KOPT-K1 (cell line): ENCODE results near the gene POLR2C.

Experiments used
- H3K27ac ChIP-seq: fragments of 200-600 bp; sonication (generic); 2 replicates; pipeline ENCODE4 v1.5.1; 2016; ENCODE audit warnings: antibody characterized with exemption, mild to moderate bottlenecking, low read depth, low read length; ENCODE audit not compliant: poor library complexity, severe bottlenecking
- H3K36me3 ChIP-seq: fragments of 200-600 bp; sonication (generic); 2 replicates; pipeline ENCODE4 v1.5.1; 2017; ENCODE audit warnings: antibody characterized with exemption, mild to moderate bottlenecking, low read length, moderate library complexity; ENCODE audit not compliant: insufficient read depth
- H3K9me3 ChIP-seq: fragments of 200-600 bp; sonication (generic); 2 replicates; pipeline ENCODE4 v1.5.1; 2017; ENCODE audit warnings: antibody characterized with exemption, low read length, mild to moderate bottlenecking; ENCODE audit not compliant: insufficient read depth, poor library complexity, severe bottlenecking

POLR2C gene

DNA sequence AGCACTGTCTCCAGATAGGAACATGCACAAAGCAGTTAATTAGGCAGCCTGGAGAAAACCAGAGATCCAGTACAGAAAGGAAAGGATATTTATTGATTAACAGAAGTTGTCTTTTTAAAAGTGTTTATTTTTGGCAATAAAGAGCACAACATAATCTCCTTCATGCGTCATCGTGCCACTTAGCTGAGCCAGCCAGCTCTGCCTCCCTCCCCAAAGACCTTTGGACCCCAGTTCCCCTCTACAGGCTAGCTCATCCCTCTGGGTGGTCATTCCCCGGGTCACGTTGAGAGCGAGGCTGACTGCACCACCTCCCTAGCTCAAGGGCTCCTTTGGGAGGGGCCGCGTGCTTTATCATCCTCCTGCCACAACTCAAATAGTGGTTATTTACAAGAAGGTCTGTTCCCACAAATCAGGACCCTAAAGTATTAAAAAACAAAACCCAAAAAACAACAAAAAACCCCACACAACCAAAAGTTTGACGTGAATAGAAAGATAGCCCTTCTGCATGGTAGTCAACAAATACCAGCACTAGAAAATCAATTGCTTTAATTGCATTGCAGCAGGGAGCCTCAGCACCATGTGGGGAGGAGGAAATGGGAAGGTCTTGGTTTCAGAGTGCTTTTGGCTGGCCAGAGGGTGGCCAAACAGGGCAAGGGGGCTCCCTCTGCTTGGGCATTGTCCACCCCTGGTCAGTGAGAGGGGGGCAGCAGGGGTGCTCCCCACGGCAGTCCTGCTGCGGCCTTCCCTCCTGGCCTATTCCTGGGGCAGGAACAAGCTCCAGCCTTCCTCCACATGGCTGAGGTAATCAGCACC lies 9.6 kb downstream of the POLR2C start:
- no peaks in the 10 kb centered on the region for H3K9me3 ChIP-seq
- peaks cover 70% of the 10 kb centered on the region for H3K36me3 ChIP-seq
- H3K27ac ChIP-seq, result no peak overlapping the region

DNA sequence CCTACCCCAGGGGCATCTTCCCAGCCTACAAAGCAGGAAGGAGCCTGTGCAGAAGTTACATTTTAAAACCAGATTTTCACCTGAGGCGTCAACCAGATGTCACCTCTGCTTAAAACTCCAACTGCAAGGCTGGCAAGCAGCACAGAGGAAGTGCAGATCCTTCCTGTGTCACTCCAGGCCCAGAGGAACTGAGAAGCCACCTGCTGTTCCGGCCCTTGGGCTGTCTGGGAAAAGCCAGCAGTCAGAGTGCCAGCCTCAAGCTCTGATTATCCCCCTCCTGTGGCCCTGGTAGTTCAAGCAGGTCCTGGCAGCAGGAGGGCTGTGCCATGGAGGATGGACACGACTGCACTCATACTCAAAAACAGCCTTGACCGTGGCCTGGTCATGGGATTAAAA lies 10.2 kb downstream of the POLR2C start:
- H3K9me3 ChIP-seq, result no peaks in the 10 kb centered on the region
- H3K36me3 ChIP-seq, result peaks cover 64% of the 10 kb centered on the region
- no peak overlapping the region for H3K27ac ChIP-seq

DNA sequence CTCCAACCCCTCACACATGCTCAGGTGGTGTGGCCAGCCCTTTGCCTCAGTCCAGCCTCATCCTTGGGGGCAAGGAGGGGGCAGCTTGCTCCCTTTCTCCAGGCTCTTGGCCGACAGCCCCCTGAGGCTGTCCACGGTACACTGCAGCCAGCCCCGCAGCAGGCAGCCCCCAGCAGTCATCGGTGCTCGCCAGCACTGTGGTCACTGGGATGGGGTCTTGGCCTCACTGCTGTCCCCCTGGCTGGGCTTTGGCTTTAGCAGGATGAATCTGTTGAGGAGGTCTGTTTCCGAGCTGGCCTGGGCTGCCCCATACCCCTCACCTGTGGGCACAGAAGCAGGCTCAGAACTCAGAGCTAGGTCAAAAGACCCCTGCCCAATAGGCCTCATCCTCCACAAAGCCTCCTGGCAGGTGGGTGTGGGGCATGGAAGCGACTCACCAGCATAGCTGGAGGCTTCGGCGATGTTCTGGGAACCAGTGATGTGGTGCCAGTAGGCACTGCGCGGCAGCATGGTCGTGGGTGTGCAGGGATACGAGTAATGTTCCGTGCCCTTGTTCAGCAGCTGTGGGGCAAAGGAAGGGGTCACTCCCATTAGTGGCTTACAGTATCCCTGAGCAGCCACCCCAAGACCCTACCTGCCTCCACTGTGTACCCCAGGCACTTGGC lies 10.8 kb downstream of the POLR2C start:
- Histone ChIP-seq H3K27ac (no peak overlapping the region), H3K36me3 (peaks cover 58% of the 10 kb centered on the region), H3K9me3 (no peaks in the 10 kb centered on the region)

- no peak overlapping the region for H3K27ac ChIP-seq
- no peaks in the 10 kb centered on the region for H3K9me3 ChIP-seq
- peaks cover 52% of the 10 kb centered on the region for H3K36me3 ChIP-seq
Observed at GRCh38 chr16:57473906-57474305, 11.4 kb downstream of the POLR2C start.

DNA sequence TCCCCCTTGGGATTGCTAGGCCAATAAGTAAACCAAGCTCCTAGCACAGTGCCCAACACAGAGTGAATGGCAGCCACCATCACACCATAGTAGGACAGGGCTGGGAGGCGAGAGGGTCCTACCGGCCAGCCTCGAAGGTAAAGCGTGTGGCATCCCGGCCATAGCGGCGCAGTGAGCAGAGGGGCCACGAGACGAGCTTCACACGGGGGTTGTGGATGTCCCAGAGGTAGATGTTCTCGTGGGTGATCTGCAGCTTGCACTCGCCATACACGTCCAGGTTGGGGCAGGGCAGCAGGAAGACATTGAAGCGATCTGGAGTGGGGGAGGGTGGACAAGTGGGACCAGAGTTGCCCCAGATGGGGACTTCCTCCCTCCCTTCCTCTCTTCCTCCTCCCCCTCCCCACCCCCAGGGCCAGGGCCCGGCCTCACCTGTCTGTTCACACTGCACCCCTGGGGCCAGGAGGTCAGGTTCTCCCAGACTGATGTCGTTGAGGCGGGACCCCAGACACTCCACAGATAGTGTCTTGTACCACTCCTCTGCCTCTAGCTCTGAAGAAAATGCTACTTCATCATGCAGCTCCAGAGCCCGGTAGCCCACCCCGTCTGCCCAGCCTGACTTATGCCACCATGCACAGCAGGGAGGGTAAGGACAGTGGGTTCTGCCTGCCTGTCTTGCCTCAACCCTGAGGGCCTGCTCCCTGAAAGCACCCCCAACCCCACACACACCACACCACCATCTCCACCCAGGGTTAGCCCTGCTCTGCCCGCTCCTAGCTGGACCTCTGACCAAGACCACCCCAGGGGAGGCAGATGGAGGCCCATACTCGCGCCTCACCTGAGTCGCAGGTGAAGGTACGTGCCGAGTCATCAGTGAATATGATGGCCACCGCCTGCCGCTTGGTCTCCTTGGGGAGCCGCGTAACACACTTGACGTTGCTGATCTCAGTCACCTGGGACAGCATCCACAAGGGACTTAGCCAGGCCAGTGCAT lies 12.5 kb downstream of the POLR2C start:
- peak overlapping the region; percentile 48 for H3K27ac ChIP-seq
- no peaks in the 10 kb centered on the region for H3K9me3 ChIP-seq
- H3K36me3 ChIP-seq, result peaks cover 41% of the 10 kb centered on the region

GRCh38 chr16:57475711-57476339 lies 13.3 kb downstream of the POLR2C start:
- peaks cover 33% of the 10 kb centered on the region for H3K36me3 ChIP-seq
- peak overlapping the region; percentile 48 for H3K27ac ChIP-seq
- H3K9me3 ChIP-seq, result no peaks in the 10 kb centered on the region

DNA sequence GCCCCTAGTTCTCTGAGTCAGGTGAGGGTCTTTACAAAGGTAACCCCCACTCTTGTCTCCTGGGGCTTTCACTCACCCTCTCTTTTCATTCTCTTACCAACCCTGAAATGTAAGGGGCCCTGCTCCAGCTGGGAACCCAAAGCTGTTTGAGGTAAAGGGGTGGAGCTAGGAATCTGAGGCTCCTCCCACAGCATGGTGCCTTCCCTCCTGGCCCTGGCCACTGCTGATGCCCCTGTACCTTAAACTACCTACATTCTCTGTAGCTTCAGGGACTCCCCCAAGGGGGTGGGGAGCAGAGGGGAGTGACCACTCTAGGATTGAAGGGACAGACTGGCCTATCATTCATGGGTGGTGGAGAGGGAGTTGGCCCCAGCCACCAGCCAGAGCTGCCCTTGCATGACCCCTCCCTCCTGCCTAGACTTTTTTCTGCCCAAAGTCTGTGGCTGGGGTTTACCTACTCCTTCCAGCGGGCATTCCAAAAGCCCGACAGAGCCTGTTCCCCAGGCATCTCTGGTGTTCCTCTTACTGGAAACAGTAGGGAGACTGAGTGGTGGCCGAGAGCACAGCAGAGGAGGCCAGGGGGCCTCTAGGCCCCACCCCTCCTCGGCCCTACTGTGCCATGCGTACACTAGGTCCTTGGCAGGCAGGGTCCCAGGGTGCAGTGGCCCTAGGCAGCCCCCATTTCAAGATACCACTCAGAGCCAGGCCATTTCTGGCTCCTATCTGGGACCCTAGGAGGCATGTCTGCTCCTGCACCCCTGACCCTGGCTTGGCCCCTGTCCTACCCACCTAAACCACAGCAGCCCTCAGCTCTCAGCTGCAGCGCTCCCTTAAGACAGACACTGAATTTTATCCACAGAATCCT lies 14.3 kb downstream of the POLR2C start:
- Histone ChIP-seq H3K9me3 (no peaks in the 10 kb centered on the region), H3K27ac (peak overlapping the region; percentile 48), H3K36me3 (peaks cover 23% of the 10 kb centered on the region)

GRCh38 chr16:57477531-57478202 lies 15.2 kb downstream of the POLR2C start:
- no peaks in the 10 kb centered on the region for H3K9me3 ChIP-seq
- H3K27ac ChIP-seq, result no peak overlapping the region
- H3K36me3 ChIP-seq, result peaks cover 14% of the 10 kb centered on the region; the same call in 1 of the 2 replicates

DNA sequence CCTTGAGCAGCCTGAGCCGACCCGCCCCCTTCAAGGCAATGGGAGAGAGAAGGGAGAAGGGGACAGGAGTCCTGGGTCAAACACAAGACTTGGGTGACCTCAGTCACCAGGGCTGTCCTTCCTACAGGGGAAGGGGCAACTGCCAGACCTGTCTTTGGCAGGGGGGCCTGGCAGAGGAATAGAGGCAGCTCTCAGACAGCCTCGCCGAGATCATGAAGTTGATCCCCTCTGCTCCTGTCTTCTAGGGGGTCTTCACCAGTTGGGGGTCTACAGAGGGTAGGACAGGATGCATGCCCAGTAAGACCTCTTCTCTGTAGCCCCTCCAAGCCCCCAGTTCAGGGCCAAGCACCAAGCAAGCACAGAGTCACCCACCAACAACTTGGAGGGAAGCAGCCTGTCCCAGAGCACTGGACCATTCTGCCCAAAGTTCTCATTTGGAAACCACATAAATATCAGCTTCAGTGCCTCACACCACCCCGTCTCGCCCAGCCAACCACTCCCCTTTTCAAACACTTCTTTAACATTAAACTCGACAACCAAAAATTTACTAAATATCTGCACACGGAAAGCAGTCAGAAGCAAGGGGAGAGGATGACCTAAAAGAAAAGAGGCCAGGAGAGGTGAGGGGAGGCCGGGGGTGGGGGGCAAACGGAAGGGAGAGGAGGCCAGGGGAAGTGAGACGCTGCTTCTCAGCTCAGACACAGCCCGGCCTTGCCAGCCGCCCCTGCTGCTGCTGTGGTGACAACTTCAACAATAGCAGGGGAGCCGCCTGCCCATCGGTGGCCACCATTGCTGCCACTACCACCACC lies 16.1 kb downstream of the POLR2C start:
- peaks cover 5% of the 10 kb centered on the region; the same call in 1 of the 2 replicates for H3K36me3 ChIP-seq
- H3K9me3 ChIP-seq, result no peaks in the 10 kb centered on the region
- H3K27ac ChIP-seq, result no peak overlapping the region

DNA sequence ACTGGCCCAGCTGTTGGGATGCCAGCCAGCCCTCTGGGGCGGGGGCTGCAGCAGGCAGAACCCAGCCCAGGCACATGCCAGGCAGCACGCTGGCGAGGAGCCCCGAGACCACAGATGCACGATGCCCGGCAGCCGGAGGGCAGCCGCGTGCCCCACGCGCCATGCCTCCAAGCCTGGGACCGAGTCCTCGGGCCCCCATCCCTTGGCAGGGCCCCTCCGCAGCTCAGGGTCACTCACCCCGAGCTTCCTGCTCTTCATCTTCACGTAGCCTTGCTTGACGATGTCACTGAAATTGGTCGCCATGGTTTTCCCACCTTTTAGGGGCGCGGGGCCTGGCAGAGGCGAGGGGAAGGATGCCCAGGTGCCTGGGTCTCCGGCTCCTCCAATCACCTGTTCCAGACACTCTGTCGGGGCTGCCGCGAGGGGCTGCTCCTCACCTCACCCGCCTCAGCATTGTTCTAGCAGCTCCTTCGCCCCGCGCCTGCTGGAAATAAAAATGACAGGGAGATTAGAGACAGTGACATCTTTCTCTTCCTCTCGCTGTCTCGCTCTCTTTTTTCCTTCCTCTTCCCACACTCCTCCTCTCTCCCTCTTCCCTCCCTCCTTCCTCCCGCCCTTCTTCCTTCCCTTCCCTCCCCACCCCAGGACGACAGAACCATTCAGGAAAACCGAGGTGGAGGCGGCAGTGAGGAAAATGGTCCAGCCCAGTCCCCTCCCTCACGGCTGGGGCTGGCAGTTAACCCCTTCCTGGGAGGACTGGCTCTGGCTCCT lies 16.9 kb downstream of the POLR2C start:
- Histone ChIP-seq H3K36me3 (no peaks in the 10 kb centered on the region), H3K9me3 (no peaks in the 10 kb centered on the region), H3K27ac (no peak overlapping the region)

- H3K9me3 ChIP-seq, result no peaks in the 10 kb centered on the region
- H3K27ac ChIP-seq, result no peak overlapping the region
- no peaks in the 10 kb centered on the region for H3K36me3 ChIP-seq
Observed at GRCh38 chr16:57479976-57480753, 17.7 kb downstream of the POLR2C start.
